ENCODE data around the gene DCTPP1. TPM values are rescaled to one million over a fixed set of nuclear protein-coding genes. Genes with fewer than 3 reads are reported as not detected.
"Not testable (repeated sequence)": the region's sequence is repeated elsewhere in the genome, so short reads cannot be mapped to it uniquely, and the experiment has no call there.

Gene DCTPP1
- total RNA-seq, 4 donors from 2014 or later, result 20.7 to 33.3 (median 27.6) TPM

DNA sequence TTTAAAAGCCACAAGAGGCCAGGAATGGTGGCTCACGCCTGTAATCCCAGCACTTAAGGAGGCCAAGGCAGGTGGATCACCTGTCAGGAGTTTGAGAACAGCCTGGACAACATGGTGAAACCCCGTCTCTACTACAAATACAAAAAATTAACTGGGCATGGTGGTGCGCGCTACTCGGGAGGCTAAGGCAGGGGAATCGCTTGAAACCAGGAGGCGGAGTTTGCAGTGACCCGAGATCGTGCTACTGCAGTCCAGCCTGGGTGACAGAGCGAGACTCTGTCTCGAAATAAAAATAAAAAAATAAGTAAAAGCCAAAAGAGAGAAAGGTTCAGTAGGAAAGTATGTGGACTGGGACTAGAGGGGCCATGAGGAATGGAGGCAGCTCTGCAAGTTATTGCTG, 29.6 kb upstream of the DCTPP1 start:
- DNase-seq, result no peak
- Histone ChIP-seq H3K9me3 (no peaks in the 10 kb centered on the region), H3K27ac (peak overlapping the region in 3 of 4 donors; percentile 13 to 82 (median 44)), H3K27me3 (no peaks in the 10 kb centered on the region), H3K36me3 (no peaks in the 10 kb centered on the region), H3K4me1 (peaks cover 0 to 14% (median 11%) of the 10 kb centered on the region in 4 donors), H3K4me3 (no peak overlapping the region)
- TF ChIP-seq, protein P1, sequence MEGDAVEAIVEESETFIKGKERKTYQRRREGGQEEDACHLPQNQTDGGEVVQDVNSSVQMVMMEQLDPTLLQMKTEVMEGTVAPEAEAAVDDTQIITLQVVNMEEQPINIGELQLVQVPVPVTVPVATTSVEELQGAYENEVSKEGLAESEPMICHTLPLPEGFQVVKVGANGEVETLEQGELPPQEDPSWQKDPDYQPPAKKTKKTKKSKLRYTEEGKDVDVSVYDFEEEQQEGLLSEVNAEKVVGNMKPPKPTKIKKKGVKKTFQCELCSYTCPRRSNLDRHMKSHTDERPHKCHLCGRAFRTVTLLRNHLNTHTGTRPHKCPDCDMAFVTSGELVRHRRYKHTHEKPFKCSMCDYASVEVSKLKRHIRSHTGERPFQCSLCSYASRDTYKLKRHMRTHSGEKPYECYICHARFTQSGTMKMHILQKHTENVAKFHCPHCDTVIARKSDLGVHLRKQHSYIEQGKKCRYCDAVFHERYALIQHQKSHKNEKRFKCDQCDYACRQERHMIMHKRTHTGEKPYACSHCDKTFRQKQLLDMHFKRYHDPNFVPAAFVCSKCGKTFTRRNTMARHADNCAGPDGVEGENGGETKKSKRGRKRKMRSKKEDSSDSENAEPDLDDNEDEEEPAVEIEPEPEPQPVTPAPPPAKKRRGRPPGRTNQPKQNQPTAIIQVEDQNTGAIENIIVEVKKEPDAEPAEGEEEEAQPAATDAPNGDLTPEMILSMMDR (IDR thresholded peaks at IDR 0.05), result no peak
- no peak for TF ChIP-seq POLR2A (IDR thresholded peaks at IDR 0.05)

DNA sequence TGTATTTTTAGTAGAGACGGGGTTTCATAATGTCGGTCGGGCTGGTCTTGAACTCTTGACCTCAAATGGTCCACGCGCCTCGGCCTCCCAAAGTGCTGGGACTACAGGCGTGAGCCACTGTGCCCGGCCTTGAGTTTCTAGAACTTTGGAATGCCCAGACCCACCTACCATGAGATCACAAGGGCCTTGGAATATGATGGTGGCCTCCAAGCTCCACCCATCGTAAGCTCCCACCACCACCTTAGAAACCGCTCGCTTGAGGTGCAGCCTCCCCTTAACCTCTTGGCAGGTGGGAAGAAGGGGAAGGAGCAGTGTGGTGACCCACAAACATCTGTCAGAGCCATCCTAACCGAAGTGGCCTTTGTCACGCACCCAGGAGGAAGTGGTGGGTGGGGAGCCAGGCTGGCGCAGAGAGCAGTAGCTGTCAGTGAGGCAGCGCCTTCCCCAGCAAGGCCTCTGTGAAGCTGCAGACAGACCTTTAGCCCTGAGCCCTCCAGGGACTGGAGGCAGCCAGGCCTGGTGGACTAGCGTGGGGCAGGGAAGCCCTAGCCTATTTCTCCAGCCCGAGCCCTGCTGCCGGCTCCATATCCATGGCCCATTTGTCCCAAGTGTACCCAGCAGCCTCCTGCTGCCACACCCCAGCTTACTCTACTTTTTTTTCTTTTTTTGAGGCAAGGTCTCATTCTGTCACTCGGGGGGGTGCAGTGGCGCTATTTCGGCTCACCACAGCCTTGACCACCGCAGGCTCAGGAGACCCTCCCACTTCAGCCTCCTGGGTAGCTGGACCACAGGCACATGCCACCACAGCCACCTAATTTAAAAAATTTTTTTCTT, 28.9 kb upstream of the DCTPP1 start:
- peak overlapping the region; percentile 13 to 82 (median 33) for H3K27ac ChIP-seq
- no peaks in the 10 kb centered on the region for H3K36me3 ChIP-seq
- H3K4me3 ChIP-seq, result no peak overlapping the region
- H3K4me1 ChIP-seq, result peaks cover 0 to 14% (median 11%) of the 10 kb centered on the region in 4 donors
- H3K9me3 ChIP-seq, result no peaks in the 10 kb centered on the region
- DNase-seq, result peak; percentile 56 to 90 (median 89)
- no peak for TF ChIP-seq POLR2A (IDR thresholded peaks at IDR 0.05)
- TF ChIP-seq, protein P1 (IDR thresholded peaks at IDR 0.05), result no peak
- no peaks in the 10 kb centered on the region for H3K27me3 ChIP-seq

DNA sequence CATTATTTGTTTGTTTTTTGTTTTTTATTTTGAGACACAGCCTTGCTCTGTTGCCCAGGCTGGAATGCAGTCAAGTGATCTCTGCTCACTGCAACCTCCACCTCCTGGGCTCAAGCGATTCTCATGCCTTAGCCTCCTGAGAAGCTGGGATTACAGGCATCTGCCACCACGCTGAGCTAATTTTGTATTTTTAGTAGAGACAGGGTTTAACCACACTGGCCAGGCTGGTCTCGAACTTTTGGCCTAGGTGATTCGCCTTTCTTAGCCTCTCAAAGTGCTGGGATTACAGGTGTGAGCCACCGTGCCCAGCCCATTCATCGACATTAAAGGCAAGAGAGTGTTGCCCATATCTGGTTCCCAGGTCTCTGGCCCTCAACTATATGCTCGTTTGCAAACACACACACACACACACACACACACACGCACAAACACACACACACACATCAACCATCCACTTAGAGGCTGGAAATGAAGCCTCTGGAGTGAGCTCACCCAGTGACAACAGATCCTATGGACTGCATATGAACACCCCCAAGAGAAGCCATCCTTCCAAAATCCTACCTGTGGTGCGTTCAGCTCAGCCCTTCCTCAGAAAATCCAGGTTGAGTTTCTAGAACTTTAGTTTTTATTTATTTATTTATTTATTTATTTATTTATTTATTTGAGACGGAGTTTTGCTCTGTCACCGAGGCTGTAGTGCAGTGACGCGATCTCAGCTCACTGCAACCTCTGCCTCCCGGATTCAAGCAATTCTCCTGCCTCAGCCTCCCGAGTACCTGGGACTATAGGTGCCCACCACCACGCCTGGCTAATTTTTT, 28.1 kb upstream of the DCTPP1 start:
- no peak overlapping the region for H3K4me3 ChIP-seq
- H3K27ac ChIP-seq, result peak overlapping the region in 2 of 4 donors; percentile 44 to 82
- DNase-seq, result no peak
- H3K4me1 ChIP-seq, result peaks cover 0 to 14% (median 11%) of the 10 kb centered on the region in 4 donors
- no peaks in the 10 kb centered on the region for H3K36me3 ChIP-seq
- no peaks in the 10 kb centered on the region for H3K9me3 ChIP-seq
- no peaks in the 10 kb centered on the region for H3K27me3 ChIP-seq
- TF ChIP-seq, protein P1 (IDR thresholded peaks at IDR 0.05), result no peak
- TF ChIP-seq POLR2A (IDR thresholded peaks at IDR 0.05), result no peak

DNA sequence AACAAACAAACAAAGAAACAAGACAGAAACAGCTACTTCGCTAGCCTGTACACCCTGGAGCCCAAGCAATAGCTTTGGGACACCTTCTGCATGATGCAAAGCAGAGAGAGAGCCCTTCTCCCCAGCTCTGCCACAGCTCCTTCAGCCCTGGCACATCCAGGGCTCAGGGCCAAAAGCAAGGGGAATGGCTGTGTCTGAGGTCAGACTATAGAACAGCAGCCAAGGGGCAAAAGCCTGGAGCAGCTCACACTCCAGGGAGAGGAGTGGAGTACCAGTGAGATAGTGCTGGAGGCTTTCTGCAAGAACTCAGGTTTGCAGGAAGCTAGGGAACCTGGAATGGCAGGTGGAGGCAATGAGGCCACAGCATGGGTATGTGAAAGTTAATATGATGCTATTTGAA, 27.4 kb upstream of the DCTPP1 start:
- no peaks in the 10 kb centered on the region for H3K27me3 ChIP-seq
- TF ChIP-seq POLR2A (IDR thresholded peaks at IDR 0.05), result no peak
- TF ChIP-seq, protein P1 (IDR thresholded peaks at IDR 0.05), result no peak
- DNase-seq, result no peak
- no peaks in the 10 kb centered on the region for H3K36me3 ChIP-seq
- no peak overlapping the region for H3K27ac ChIP-seq
- H3K4me1 ChIP-seq, result peaks cover 5 to 14% (median 11%) of the 10 kb centered on the region in 4 donors
- H3K4me3 ChIP-seq, result no peak overlapping the region
- H3K9me3 ChIP-seq, result no peaks in the 10 kb centered on the region

DNA sequence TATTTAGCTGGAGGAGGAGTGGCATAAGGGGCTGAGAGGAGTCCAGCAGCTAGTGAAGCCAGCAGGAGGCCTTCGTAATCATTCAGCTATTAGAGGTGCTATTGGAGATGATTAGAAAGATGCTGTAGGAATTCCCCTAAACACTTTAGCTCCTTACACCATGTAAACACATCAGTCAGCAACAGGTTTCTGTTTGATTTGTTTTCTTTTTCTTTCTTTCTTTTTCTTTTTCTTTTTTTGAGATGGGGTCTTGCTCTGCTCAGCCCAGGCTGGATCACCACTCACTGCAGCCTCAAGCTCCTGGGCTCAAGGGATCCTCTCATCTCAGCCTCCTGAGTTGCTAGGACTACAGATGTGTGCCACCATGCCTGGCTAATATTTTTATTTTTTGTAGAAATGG, 26.5 kb upstream of the DCTPP1 start:
- Histone ChIP-seq H3K9me3 (no peaks in the 10 kb centered on the region), H3K4me1 (peaks cover 7 to 14% (median 11%) of the 10 kb centered on the region in 4 donors), H3K27ac (no peak overlapping the region), H3K27me3 (no peaks in the 10 kb centered on the region), H3K4me3 (no peak overlapping the region), H3K36me3 (no peaks in the 10 kb centered on the region)
- DNase-seq, result no peak
- TF ChIP-seq, protein P1 (IDR thresholded peaks at IDR 0.05), result no peak

DNA sequence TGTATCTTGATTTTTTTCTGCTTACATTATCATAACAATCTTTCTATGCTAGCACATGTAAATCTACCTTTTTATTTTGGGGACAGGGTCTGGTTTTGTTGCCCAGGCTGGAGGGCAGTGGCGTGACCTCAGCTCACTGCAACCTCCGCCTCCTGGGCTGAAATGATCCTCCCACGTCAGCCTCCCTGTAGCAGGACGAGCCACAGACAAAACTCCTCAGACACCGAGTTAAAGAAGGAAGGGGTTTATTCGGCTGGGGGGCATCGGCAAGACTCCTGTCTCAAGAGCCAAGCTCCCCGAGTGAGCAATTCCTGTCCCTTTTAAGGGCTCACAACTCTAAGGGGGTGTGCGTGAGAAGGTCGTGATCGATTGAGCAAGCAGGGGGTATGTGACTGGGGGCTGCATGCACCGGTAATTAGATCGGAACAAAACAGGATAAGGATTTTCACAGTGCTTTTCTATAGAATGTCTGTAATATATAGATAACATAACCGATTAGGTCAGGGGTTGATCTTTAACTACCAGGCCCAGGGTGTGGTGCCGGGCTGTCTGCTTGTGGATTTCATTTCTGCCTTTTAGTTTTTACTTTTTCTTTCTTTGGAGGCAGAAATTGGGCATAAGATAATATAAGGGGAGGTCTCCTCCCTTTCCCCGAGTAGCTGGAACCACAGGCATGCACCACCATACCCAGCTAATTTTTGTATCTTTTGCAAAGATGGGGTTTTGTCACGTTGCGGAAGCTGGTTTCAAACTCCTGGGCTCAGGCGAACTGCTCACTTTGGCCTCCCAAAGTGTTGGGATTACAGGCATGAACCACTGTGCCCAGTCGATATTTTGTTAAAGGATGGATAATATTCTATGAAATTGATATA, 23.1 kb upstream of the DCTPP1 start:
- not testable (repeated sequence) for H3K36me3 ChIP-seq, H3K27me3 ChIP-seq, H3K4me1 ChIP-seq, H3K9me3 ChIP-seq, DNase-seq, H3K4me3 ChIP-seq
- H3K27ac ChIP-seq, result peak overlapping the region in 2 of 4 donors; percentile 22 to 68
